GM13977 (cell line): ENCODE data around the gene MARCHF2.

Source experiments
- DNase-seq: peaks from one replicate; pipeline ENCODE4 v3.0.0; 2012; ENCODE audit warnings: low spot score
- CTCF ChIP-seq: IDR thresholded peaks from 2 replicates; pipeline ENCODE4 v1.5.1; 2012; ENCODE audit warnings: mild to moderate bottlenecking, control low read depth; ENCODE audit not compliant: insufficient read depth; ENCODE audit errors: extremely low read depth, missing control alignments
- in situ Hi-C: fragments of 300-500 bp; cut with MboI; formaldehyde crosslinking; loops from one replicate; pipeline ENCODE4 v1.12.0; 2022; ENCODE audit warnings: low sequenced_read_pairs, low pct_unique_long_range_greater_than_20kb, mixed read lengths, inconsistent platforms; ENCODE audit not compliant: unreplicated experiment

Gene MARCHF2

GRCh38 chr19:8392017-8392591 is 21.0 kb upstream of the MARCHF2 start:
- in situ Hi-C loops, result no loop called here
- no peak for DNase-seq
- no peak for TF ChIP-seq CTCF

- in situ Hi-C loops, result no loop called here
- DNase-seq, result no peak
- no peak for TF ChIP-seq CTCF
Measured at GRCh38 chr19:8393192-8393870, 19.8 kb upstream of the MARCHF2 start.

- in situ Hi-C loops, result no loop called here
- DNase-seq, result no peak
- no peak for TF ChIP-seq CTCF
Measured at GRCh38 chr19:8393871-8394250, 19.2 kb upstream of the MARCHF2 start.

- no peak for TF ChIP-seq CTCF
Measured at GRCh38 chr19:8395621-8396082, 17.5 kb upstream of the MARCHF2 start.

GRCh38 chr19:8396185-8396562 is 16.9 kb upstream of the MARCHF2 start:
- no peak for TF ChIP-seq CTCF
- in situ Hi-C loops, result no loop called here

More at GRCh38 chr19:8395621-8396082, 17.5 kb upstream of the MARCHF2 start:
- DNase-seq, result no peak
- in situ Hi-C loops, result no loop called here

GRCh38 chr19:8396563-8397203 is 16.4 kb upstream of the MARCHF2 start:
- in situ Hi-C loops, result no loop called here
- peak; percentile 85 for DNase-seq
- TF ChIP-seq CTCF, result peak; percentile 74

More at GRCh38 chr19:8396185-8396562, 16.9 kb upstream of the MARCHF2 start:
- no peak for DNase-seq
